ENCODE results near the gene SLC4A9.

GRCh38 chr5:140366589-140367255, 6.7 kb downstream of the SLC4A9 start:
- TF ChIP-seq CTCF (IDR thresholded peaks at IDR 0.05) (no peak), POLR2A (IDR thresholded peaks at IDR 0.05) (no peak)
